GM18868 (cell line): Measurements from ENCODE around the gene B3GAT1.

Experiments used
- ATAC-seq: cut with Tn5 transposase; IDR thresholded peaks from one replicate; pipeline ENCODE4 v1.9.1; 2021; ENCODE audit warnings: mild to moderate bottlenecking, moderate library complexity; ENCODE audit not compliant: unreplicated experiment

Gene B3GAT1

DNA sequence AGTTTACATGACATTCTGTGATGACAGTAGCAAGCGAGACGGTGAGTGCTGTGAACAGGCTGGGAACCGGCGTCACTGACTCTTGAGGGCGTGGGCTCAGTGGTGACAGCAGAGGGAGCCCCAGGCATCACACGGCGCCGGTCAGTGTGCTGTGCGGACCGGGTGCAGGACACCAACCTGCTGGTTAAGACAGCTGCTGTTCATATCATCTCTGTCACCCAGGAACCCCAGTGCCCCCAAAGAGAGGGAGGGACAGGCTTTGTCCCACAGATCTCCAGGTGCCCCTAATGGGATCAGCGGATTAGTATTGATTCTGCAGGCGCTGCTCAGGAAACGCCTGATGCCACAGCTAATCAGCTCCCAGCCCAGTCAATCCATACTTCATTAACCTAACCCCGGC lies 18.4 kb downstream of the B3GAT1 start:
- ATAC-seq, result no peak

DNA sequence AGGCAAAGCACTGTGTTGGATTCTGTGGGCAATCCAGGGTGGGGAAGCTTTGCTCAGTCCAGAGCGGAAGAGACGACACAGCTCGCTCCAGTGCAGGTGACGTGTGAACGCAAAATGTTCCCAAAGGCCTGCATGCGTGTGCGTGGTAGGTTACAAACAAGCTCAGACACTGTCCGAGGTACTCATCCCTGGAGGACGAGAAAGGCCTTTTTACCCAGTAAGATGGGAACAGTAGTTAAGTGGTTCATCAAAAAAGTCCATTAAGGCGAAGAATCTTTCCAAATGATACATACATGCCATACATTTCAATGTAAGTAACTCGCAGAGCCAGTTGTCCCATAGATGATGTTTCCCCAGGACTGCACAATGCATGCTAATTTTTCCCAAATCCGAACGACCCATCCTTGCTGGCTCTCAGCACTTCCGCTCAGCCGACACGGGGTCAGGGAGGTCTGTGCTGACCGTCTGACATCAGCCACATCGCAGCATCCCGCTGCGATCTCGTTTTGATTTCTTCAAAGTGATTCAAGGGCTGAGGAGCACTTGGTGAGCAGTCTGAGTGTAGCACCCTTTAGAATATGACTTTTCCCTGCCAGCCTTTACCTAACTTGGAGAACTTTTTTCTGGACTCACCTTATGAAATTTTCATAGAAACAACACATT lies 19.0 kb downstream of the B3GAT1 start:
- no peak for ATAC-seq

DNA sequence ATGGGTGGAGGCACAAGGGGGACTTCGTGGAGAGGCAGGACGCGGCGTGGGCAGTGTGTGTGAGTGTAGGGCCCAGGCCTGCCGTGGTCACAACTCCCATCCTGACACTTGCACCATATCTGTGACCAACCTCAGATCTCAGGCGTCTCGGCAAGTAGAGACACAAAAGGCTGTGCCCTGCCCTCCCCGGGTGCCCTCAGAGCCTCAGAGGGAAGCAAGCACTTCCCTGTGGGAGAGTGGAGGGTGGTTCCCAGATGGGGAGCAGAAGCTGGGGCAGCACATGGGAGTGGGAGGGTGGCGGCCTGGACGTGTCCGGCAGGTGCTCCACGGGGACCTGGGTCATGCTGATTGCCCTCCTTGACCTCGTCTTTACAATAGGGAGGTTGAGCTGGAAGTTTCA lies 20.4 kb downstream of the B3GAT1 start:
- ATAC-seq, result no peak

DNA sequence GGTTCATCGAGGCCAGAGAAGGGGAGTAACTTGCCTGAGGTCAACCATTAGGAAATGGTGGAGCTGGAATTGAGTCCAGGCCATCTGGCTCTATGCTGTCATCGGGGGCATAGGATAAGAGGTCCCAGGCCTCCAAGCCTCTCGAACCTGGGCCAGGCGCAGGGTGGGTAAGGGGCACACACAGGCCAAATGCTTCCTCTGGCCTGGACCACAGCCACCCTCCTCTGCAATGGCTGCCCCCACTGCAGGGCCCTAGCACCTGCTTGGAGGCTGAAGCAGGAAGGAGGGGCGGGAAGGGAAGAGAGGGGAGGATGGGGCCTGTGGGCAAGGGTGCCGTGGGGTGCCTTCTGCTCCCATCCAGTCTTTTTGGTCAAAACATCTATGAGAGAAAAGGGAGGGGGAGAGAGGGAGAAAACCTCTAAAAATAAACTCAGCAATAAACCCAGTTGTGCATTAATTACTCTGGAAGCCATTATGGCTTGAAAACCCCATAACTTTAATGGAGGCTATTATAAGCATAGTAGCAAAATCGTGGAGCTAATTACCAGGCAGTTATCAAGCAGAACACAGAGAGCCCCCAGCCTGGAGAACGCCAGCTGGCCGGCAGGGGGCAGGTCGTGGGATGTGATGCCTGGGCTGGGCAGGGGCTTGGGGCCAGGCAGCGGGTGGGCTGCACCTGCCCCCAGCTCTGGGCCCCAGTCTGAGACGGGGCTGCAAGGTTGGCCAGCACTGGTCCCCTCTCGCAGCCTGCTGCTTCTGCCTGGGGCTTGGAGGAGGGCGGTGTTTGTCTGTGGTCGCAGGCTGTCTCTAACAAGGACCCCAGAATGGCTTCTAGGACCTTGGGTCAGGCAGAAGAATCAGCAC lies 21.1 kb downstream of the B3GAT1 start:
- ATAC-seq, result no peak

DNA sequence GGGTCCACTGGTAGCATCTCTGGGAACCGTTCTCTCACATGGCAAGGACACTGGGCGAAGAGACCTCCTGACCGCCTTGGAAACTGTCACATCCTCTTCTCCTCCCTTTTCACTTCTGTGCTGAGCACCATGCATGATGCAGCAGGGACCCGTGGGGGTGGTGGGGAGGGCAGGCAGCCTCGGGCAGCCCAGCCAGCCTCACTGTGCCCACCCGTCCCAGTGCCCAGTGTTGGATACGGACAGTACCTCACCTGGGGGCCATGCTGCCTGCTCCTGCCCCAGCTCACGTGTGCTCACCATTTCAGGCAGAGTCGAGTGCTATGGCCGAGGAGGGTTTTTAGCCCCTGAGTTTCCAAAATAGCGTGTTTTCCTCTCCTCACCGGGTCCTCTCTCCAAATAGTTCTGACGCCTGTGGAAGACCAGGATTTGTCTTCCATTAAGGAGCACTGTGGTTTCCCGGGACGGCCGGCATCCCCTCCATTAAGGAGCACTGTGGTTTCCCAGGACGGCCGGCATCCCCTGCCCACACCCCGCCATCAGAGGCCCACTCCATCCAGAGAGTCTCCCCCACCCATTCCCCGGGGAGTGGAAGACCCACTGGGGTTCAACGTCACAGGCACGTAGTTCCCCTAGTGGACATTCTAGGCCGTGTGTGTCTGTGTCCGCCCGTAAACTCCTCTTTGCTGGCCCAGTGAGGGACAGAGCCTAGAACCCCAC lies 22.4 kb downstream of the B3GAT1 start:
- ATAC-seq, result no peak

DNA sequence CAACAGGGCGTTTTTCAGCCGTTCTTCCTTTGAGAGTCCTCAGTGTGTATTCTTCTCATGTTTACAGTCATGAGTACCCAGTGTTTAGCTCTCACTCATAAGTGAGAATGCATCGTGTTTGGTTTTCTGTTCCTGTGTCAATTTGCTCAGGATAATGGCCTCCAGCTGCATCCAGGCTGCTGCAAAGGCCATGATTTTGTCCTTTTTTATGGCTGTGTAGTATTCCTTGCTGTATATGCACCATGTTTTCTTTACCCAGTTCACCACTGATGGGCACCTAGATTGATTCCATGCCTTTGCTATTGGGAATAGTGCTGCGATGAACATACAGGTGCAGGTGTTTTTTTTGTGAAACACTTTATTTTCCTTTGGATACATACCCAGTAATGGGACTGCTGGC lies 23.5 kb downstream of the B3GAT1 start:
- no peak for ATAC-seq

DNA sequence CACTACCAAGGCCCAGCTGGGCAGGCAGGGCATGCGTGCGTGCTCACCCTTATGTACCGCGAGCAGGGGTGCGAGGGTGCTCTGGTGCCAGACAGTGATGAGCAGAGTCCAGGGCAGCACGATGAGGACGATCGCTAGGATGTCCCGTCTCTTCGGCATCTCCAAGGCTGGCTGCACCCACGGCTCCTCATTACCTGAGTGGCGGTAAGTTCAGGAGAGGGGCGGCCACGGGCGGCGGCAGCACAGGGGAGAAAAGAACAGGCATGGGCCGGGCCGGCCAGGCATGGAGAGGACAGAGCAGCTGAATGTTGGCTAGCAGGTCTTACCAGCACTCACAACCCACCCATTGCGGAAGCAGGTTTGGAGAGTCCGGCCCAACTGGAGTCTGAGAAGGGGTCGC lies 24.5 kb downstream of the B3GAT1 start:
- ATAC-seq, result no peak

DNA sequence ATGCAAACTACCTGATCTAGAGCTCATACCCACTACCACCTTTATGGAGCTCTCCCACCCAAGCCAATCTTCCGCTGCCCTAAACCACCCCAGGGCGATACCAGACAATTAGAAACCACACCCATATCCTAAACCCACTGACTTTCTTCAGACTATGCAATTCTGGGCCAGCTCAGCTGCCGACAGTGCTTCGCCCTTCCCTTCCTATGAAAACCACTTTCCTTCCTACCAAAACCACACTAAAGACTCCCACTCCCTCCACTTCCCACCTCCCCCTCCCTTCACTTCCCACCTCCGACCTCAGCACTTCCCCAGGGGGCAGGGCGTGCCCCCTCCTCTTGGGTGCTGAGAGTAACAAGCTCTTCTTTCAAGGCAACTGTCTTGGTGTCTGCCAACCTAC lies 25.1 kb downstream of the B3GAT1 start:
- ATAC-seq, result no peak

DNA sequence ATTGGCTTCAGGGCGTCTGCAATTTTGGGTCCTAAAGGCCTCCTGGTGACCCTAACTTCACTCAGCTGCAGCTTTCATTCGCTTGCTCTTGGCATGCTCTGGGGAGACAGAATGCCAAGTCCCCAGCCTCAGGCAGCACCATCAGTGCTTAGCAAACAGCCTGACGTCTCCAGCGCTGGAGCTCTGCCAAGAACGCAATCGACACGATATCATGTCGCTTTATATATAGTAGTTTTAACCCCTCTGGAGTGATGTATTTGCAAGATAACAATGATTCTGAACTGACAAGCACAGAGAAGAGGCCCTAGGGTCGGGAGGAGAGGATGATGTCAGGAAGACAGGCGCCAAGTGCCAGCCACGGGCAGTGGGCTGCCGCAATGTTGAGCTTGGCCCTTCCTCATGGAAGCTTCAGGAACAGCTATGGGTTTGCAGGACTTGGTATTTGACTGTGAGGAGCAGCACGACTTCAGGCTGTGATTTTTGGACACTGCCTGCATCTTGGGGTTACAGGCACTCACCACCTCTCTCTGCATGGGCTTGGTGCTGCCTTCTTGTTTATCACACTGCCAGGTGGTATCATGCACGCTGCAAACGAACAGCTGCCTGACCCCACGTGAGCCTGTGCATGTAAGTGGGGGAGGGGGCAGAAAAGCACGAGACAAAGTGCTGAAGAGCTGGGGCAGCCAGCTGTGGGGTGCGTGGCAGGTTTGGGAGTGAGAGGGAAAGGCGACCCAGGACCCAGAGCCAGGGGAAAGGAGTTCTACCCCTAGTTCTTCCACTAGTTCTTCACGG lies 26.1 kb downstream of the B3GAT1 start:
- no peak for ATAC-seq

DNA sequence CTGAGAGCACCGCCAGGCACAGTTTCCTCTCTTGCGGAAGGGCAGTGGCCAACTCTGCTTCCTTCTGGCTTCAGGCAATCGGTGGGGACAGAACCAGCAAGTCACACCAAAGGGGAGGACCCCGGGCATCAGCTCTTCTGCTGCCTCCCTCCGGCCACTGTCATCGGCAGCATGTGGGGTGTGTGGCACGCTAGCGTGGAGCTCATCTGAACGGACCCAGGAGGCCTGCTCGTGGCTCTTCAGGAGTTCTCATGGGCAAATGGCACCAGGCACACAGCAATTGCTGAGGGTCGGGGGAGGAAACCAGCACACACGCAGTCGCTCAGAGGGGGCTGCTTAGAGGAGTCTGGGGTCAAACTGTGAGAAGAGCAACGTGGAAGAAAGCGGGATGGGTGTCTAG lies 26.9 kb downstream of the B3GAT1 start:
- ATAC-seq, result no peak

DNA sequence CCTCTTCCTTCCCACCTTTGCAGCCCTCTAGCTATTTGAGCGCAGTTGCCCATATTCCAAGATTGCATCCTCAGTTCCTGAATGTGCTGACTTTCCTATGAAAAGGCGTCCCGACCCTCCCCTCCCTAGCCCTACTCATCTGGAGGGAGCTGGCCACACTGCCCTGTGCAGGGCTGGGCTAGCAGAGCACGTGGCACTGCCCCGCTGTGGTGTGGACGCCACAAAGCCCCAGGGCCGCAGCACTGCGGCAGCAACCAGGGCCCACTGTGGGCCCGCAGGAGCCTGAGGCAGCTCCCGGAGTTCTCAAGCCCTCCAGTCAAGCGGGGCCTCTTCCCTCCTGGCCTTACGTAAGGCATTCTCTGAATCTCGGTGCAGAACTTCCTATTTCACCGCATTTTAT lies 27.6 kb downstream of the B3GAT1 start:
- no peak for ATAC-seq

DNA sequence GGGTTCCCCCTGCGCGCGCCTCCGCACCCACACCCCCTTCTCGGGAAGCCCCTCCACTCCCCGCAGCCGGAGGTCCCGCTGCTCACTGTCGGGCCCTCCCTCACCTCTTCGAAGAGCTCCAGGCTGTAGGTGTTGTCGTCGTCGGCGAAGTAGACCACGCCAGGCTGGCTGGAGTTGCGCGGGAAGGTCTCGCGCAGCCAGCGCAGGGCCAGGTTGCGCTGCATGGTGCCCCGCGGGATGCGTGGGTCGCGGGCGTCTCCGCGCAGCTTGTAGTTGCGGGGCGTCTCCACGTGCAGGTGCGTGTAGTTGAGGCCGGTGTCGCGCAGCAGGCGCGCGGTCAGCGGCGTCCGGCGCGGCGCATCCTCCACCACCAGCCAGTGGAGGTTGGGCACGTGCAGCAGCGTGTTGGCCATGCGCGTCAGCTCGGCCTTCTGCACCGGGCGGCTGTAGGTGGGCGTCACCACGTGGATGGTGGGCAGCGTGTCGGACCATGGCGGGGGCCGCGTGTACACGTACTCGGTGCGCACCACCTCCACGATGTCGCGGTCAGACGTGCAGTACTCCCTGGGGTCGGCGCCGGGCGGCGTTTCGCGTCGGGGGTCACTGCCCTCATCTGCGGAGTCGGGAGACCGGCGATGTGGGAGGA lies 28.3 kb downstream of the B3GAT1 start:
- no peak for ATAC-seq

DNA sequence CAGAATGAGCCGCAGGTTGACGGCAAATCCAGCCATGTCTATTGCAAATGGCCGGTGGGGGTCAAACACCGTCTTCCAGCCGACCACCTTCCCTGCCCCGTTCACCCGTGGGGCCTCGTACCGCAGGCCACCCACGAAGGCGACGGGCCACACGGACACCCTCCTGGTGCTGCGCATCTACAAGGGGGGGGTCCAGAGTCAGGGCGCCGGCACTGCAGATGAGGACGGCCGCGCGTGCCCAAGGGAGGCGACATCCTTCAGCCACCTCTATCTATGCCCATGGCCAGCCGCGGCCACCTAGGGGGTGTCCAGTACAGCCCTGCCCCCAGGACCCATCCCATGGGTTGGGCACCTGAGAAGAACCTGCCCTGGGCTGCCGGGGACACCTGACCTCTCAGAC lies 29.2 kb downstream of the B3GAT1 start:
- ATAC-seq, result no peak

DNA sequence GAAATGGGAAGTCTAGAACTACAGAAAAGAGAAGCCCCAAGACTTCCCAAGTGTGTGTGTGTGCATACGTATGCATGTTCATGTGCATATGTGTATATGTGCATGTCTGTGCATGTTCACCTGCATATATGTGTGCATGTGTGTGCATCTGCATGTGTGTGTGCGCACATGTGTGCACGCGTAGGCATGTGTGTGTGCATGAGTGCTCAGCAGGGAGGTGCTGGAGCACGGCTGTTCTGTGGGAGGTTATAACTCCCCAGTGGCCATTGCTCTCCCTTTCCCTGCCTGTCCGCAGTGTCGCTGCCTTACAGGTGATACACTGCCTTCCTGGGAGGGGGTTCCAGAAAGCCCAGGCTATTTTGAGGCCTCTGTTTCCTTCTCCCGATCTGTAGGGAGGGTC lies 29.8 kb downstream of the B3GAT1 start:
- no peak for ATAC-seq

DNA sequence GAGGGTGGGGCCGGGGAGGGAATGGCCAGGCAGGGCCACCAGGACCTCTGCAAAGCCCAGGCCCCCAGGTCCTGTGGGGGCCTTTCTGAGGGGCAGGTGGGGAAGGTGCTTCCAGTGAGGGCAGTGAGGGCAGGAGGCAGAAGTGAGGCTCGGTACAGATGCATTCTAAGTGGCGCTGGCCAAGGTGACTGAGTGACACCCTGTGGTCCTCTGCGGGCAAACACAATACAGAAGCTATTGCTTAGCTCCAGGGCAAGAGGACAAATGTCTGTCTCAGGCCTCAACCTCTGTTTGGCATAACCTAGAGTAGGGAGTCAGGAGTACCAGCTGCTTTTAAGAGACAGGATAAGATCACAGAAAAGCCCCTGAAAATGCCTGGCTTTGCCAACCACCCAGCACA lies 31.3 kb downstream of the B3GAT1 start:
- no peak for ATAC-seq

DNA sequence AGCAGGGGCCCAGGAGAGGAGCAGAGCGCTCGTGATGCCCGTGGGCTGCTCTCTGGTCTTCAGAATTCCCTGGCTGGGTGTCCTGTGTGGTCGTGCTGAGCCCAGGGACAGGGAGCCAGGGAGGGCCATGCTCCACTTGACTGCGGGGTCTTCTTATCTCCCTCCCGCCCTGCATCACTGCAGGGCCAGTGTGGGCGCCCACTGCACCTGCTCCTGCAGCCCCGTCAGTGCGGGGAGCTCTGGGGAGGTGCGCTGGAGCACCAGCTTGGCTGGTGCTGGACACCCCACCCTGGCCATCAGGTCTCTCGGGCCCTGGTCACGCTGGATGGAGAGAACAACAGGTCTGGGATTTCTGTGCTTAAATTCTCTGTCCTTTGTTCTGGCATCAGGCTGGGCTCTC lies 31.8 kb downstream of the B3GAT1 start:
- no peak for ATAC-seq

DNA sequence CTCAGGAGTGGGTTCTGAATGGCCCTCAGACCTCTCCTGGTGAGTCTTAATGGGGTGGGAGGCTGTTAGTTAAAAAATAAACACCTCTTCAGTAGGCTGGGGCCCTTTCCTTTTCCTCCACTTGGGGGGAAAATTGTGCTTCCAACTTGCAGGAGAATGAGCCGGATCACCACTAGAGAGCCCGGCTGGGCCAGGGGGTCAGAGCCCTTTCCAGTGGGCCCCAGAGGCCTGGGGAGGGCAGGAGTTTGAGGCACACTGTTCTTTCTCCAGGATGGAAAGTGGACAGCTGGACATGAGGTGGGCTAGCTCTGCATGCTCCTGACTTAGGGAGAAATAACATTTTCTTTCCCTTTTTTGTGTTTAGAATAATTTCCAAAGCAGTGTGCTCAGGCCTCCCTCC lies 32.8 kb downstream of the B3GAT1 start:
- no peak for ATAC-seq

DNA sequence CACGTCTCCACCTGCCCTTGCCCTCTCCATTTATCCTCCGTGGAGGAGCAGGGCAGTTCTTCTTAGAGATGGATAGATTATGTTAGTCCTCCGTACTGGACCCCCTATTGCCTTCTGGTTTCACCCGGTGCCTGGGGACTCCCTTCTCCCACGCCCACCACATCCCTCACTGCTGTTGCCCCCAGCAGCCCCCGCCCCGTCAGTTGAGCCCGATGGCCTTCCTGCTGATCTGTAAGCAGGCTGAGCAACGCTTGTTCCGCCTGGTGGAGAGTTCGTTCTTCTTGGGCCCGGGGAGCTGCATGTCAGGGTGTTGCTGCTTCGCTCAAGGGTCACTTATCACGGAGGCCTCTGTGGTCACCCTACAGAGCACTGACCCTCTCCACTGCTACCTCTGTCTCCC lies 34.2 kb downstream of the B3GAT1 start:
- ATAC-seq, result no peak

DNA sequence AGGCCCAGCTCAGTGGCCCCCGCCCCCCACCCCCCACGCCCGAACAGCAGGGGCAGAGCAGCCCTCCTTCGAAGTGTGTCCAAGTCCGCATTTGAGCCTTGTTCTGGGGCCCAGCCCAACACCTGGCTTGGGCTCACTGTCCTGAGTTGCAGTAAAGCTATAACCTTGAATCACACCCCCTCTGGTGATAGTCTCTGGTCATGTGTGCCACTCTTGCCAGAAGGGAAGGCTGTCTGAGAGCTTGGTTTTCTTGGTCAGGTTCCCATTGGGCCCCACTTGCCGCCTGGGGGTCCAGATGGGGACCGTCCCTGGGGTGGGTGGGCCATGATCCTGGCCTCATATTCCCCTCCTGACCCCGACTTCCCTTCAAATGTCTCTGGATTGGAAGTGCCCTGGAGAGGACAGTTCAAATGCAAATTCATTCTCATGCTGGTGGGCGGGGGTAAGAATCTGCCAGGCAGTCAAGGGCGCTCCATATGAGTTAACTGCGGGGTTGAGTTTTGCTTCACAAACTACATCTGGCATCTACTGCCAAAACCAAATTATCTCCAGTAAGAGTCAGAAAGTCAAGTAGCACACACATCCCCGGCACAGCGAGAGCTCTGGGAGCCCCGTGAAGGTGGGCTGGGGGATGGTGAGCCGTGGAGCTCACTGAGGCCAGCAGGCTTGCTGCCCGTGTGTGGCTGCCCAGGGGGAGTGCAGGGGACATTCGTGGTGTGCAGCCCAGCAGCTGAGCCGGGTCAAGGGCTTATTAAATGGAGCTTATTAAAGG lies 35.7 kb downstream of the B3GAT1 start:
- ATAC-seq, result no peak
